ENCODE data around the gene GALK1. TPM values are rescaled to one million over a fixed set of nuclear protein-coding genes. Genes with fewer than 3 reads are reported as not detected.

Gene GALK1
- total and polyA plus RNA-seq, 9 of the 15 experiments (the other 6 are each of a cell fraction or from before 2014, with no cell fraction given), result 0.45 to 51.6 (median 17.4) TPM

DNA sequence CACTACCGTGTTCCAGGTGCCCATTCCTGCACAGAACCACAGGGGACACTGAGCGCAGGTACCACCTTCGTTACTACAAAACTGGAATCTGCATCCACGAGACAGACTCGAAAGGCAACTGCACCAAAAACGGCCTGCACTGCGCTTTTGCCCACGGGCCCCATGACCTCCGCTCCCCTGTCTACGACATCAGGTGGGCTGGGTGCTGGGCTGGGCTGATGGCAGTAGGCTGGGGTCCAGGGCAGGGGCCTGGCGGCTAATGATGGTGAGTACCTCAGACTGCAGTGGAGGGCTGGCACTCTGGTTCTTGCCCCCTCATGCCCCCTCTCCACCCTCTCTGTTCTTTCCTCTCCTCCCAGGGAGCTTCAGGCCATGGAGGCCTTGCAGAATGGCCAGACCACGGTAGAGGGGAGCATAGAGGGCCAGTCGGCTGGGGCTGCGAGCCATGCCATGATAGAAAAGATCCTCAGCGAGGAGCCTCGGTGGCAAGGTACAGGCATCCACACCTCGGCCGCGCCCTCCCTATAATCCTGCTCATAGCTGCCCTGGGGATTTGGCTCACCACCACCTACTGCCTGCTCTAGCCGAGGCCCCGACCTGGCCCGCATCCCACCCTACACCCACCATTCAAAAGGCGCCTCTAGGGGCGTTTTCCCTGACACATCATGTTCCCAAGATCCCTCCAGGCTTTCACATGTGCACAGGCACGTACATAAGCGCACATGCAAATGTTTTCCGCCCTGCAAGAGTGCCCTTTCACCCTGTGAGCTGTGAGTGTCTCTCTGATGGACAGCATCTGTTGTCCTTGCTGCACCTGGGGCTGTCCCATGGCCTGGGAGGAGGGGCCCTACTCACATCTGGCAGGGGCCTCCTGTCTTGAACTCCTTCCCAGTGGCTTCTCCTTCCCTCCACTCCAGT, 47.4 kb upstream of the GALK1 start:
- H3K4me3 ChIP-seq, result no peak overlapping the region
- H3K27me3 ChIP-seq (ENCODE audit: control insufficient read depth in 2 of 2, insufficient read depth in 2 of 2, low read length in 2 of 2), result no peaks in the 10 kb centered on the region
- peaks cover 55% of the 10 kb centered on the region; the same call in 2 of the 3 replicates for H3K36me3 ChIP-seq (ENCODE audit: control insufficient read depth, insufficient read depth, low read length)
- no peaks in the 10 kb centered on the region for H3K79me2 ChIP-seq (ENCODE audit: control insufficient read depth, insufficient read depth, low read length)
- TF ChIP-seq BACH1 (tag; IDR thresholded peaks at IDR 0.05) (no peak), L3MBTL2 (IDR thresholded peaks at IDR 0.05) (no peak), HSF4 (CRISPR knock-in tag; IDR thresholded peaks at IDR 0.05; ENCODE audit: borderline replicate concordance) (no peak), SRSF9 (IDR thresholded peaks at IDR 0.05; ENCODE audit: borderline replicate concordance, low read depth, low read length) (no peak), POLR2B (IDR thresholded peaks at IDR 0.05; ENCODE audit: low read depth, partially characterized antibody) (no peak), ZNF263 (CRISPR knock-in tag; IDR thresholded peaks at IDR 0.05; ENCODE audit: borderline replicate concordance) (no peak), ZSCAN29 (IDR thresholded peaks at IDR 0.05) (no peak), TGIF2 (CRISPR knock-in tag; IDR thresholded peaks at IDR 0.05) (no peak), FOXK2 (conservative IDR thresholded peaks at IDR 0.05 in 1 of 2, IDR thresholded peaks at IDR 0.05 in 1 of 2; ENCODE audit: low read depth in 2 of 2) (no peak), TEAD1 (CRISPR knock-in tag; IDR thresholded peaks at IDR 0.05) (no peak), RBBP5 (IDR thresholded peaks at IDR 0.05; ENCODE audit: borderline replicate concordance, insufficient read depth, low read length, poor library complexity, severe bottlenecking) (no peak), ZKSCAN3 (CRISPR knock-in tag; IDR thresholded peaks at IDR 0.05) (no peak)
- TF ChIP-seq, protein P1, sequence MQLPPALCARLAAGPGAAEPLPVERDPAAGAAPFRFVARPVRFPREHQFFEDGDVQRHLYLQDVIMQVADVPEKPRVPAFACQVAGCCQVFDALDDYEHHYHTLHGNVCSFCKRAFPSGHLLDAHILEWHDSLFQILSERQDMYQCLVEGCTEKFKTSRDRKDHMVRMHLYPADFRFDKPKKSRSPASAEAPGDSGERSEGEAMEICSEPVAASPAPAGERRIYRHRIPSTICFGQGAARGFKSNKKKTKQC (CRISPR knock-in tag; IDR thresholded peaks at IDR 0.05), result no peak
- TF ChIP-seq, protein P2, sequence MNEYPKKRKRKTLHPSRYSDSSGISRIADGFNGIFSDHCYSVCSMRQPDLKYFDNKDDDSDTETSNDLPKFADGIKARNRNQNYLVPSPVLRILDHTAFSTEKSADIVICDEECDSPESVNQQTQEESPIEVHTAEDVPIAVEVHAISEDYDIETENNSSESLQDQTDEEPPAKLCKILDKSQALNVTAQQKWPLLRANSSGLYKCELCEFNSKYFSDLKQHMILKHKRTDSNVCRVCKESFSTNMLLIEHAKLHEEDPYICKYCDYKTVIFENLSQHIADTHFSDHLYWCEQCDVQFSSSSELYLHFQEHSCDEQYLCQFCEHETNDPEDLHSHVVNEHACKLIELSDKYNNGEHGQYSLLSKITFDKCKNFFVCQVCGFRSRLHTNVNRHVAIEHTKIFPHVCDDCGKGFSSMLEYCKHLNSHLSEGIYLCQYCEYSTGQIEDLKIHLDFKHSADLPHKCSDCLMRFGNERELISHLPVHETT (CRISPR knock-in tag; conservative IDR thresholded peaks at IDR 0.05 in 1 of 2, IDR thresholded peaks at IDR 0.05 in 1 of 2), result no peak
- TF ChIP-seq, protein P3, sequence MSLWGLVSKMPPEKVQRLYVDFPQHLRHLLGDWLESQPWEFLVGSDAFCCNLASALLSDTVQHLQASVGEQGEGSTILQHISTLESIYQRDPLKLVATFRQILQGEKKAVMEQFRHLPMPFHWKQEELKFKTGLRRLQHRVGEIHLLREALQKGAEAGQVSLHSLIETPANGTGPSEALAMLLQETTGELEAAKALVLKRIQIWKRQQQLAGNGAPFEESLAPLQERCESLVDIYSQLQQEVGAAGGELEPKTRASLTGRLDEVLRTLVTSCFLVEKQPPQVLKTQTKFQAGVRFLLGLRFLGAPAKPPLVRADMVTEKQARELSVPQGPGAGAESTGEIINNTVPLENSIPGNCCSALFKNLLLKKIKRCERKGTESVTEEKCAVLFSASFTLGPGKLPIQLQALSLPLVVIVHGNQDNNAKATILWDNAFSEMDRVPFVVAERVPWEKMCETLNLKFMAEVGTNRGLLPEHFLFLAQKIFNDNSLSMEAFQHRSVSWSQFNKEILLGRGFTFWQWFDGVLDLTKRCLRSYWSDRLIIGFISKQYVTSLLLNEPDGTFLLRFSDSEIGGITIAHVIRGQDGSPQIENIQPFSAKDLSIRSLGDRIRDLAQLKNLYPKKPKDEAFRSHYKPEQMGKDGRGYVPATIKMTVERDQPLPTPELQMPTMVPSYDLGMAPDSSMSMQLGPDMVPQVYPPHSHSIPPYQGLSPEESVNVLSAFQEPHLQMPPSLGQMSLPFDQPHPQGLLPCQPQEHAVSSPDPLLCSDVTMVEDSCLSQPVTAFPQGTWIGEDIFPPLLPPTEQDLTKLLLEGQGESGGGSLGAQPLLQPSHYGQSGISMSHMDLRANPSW (CRISPR knock-in tag; IDR thresholded peaks at IDR 0.05), result no peak
- no peak for DNase-seq (ENCODE audit: extremely low read depth in 1 of 4, low spot score in 3 of 4)
- H2AFZ ChIP-seq (ENCODE audit: low read depth, low read length), result no peak overlapping the region
- H3K4me2 ChIP-seq (ENCODE audit: insufficient read depth, low read length), result no peak overlapping the region
- no peaks in the 10 kb centered on the region for H3K9me3 ChIP-seq (replicated peaks; ENCODE audit: control insufficient read depth, insufficient read depth, low read depth, low read length)
- ATAC-seq, result no peak
- POLR2A ChIA-PET, result interaction anchor here (0.6 to 2.3 kb wide), 6 partner anchors 9 to 453 kb away, joined by 3 to 17 read pairs (median 3); partner anchors contain the start of gene UBALD2
- no TSS peak for BruUV-seq (replicated peaks)
- H3K27ac ChIP-seq (ENCODE audit: extremely low read depth, low read depth, low read length), result no peak overlapping the region
- no peak overlapping the region; a peak in 1 of 4 replicates for H3K9ac ChIP-seq (ENCODE audit: insufficient read depth in 1 of 2, low read depth in 2 of 2, low read length in 2 of 2)
- in situ Hi-C loops (cut with MboI) (no loop called here), intact Hi-C loops (cut with micrococcal nuclease) (no loop called here)
- no peak for FAIRE-seq
- 86% methylated on average over 22 of the region's 27 CpGs for WGBS (ENCODE audit: insufficient coverage, low coverage, missing lambda C conversion rate)
- peaks cover 3% of the 10 kb centered on the region for H3K9me1 ChIP-seq (ENCODE audit: control insufficient read depth, insufficient read depth, low read length)
- H3K4me1 ChIP-seq (replicated peaks in 1 of 2; ENCODE audit: control insufficient read depth in 2 of 2, insufficient read depth in 2 of 2, low read length in 2 of 2), result peaks cover 10 to 29% of the 10 kb centered on the region in 2 experiments
- H4K20me1 ChIP-seq (replicated peaks; ENCODE audit: control insufficient read depth, insufficient read depth, low read length), result no peaks in the 10 kb centered on the region
- CTCF ChIA-PET (ENCODE audit: low intra/inter-chr PET ratio), result no interaction called here

All from K562 (cell line).